ENCODE data around the gene ATAD1. TPM values are rescaled to one million over a fixed set of nuclear protein-coding genes. Genes with fewer than 3 reads are reported as not detected.

Gene ATAD1
- total RNA-seq, 1 experiment from 2014 or later: 26.3 TPM

DNA sequence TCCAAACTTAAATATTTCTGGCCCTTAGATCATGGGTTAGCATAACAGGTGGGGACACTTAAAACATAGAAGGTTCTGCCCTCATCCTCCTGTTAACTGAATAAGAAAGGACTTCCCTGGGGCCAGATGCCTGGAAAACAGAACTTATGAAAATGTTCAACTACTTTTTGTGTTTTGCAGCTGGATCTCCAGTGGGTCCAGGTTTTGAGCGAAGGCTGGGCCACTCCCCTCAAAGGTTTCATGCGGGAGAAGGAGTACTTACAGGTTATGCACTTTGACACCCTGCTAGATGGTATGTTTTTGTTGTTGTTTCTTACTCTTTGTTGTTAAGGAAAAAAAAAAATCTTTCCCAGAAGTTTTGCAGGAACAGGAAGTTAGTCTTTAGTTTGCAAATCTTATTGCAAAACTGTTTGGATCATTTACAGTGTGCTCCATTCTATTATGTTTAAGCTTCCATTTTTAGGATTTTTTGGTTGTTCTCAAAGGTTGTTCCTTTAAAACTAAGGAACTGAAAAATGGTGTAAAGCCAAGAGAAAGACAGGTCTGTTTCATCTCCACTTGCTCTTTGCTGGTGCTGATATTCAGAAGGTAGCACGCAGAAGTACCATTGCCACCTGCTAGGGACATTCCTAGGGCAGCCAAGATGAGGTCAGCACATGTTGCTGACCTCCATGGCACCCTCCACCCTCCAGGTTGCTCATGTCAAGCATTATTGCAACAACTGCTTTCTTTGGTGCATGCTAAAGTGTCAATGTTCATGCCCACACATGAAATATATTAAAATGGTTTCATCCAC is 102.3 kb downstream of the ATAD1 start:
- Histone ChIP-seq H3K4me1 (replicated peaks; ENCODE audit: insufficient read depth) (no peaks in the 10 kb centered on the region), H3F3A (ENCODE audit: insufficient read depth, low read depth) (no peaks in the 10 kb centered on the region), H3K9me3 (ENCODE audit: insufficient read depth, low read depth) (no peaks in the 10 kb centered on the region), H3K36me3 (ENCODE audit: low read depth) (no peaks in the 10 kb centered on the region), H3K79me2 (ENCODE audit: low read depth) (no peaks in the 10 kb centered on the region), H3K27me3 (ENCODE audit: insufficient read depth, low read depth) (no peaks in the 10 kb centered on the region), H2AFZ (no peak overlapping the region), H3K27ac (no peak overlapping the region), H4K20me1 (ENCODE audit: insufficient read depth) (no peaks in the 10 kb centered on the region), H3K9me2 (ENCODE audit: insufficient read depth) (no peaks in the 10 kb centered on the region), H3K4me3 (no peak overlapping the region), H3K4me2 (no peak overlapping the region)
- CTCF ChIA-PET: no interaction called here
- intact Hi-C loops (cut with micrococcal nuclease; ENCODE audit: unreplicated experiment): no loop called here
- no peak for TF ChIP-seq CTCF (conservative IDR thresholded peaks at IDR 0.05)
- no peak for TF ChIP-seq EZH2 (IDR thresholded peaks at IDR 0.05; ENCODE audit: low read depth)
- DNase-seq: no peak
- POLR2A ChIA-PET (ENCODE audit: unreplicated experiment): no interaction called here
- BruUV-seq (replicated peaks): no TSS peak

DNA sequence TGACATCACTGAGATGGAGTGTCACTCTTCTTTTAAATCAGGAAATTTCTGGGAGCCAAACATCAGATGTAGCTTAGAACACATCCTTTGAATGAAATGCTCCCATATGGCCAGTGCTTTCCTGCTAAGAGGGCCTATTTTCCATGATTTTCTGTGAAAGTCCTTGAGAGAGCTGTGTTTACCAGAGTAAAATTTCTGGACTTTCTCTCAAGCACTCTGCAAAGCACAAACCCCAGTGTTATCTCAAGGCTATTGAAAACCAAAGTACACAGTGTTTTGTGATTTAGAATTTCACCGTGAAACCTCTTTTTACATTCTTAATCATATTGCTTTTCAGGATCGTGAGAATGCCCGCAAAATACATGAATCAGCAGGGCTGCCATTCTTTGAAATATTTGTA is 104.3 kb downstream of the ATAD1 start:
- no TSS peak for BruUV-seq (replicated peaks)
- H2AFZ ChIP-seq: no peak overlapping the region
- H3K27me3 ChIP-seq (ENCODE audit: insufficient read depth, low read depth): no peaks in the 10 kb centered on the region
- CTCF ChIA-PET: no interaction called here
- POLR2A ChIA-PET (ENCODE audit: unreplicated experiment): no interaction called here
- H3K9me3 ChIP-seq (ENCODE audit: insufficient read depth, low read depth): no peaks in the 10 kb centered on the region
- no peaks in the 10 kb centered on the region for H3K9me2 ChIP-seq (ENCODE audit: insufficient read depth)
- no peaks in the 10 kb centered on the region for H3K36me3 ChIP-seq (ENCODE audit: low read depth)
- H4K20me1 ChIP-seq (ENCODE audit: insufficient read depth): no peaks in the 10 kb centered on the region
- no peak for DNase-seq
- no peak overlapping the region for H3K27ac ChIP-seq
- no peak overlapping the region for H3K4me2 ChIP-seq
- H3F3A ChIP-seq (ENCODE audit: insufficient read depth, low read depth): no peaks in the 10 kb centered on the region
- intact Hi-C loops (cut with micrococcal nuclease; ENCODE audit: unreplicated experiment): no loop called here
- no peaks in the 10 kb centered on the region for H3K4me1 ChIP-seq (replicated peaks; ENCODE audit: insufficient read depth)
- H3K4me3 ChIP-seq: no peak overlapping the region
- no peak for TF ChIP-seq CTCF (conservative IDR thresholded peaks at IDR 0.05)
- no peak for TF ChIP-seq EZH2 (IDR thresholded peaks at IDR 0.05; ENCODE audit: low read depth)
- H3K79me2 ChIP-seq (ENCODE audit: low read depth): no peaks in the 10 kb centered on the region

DNA sequence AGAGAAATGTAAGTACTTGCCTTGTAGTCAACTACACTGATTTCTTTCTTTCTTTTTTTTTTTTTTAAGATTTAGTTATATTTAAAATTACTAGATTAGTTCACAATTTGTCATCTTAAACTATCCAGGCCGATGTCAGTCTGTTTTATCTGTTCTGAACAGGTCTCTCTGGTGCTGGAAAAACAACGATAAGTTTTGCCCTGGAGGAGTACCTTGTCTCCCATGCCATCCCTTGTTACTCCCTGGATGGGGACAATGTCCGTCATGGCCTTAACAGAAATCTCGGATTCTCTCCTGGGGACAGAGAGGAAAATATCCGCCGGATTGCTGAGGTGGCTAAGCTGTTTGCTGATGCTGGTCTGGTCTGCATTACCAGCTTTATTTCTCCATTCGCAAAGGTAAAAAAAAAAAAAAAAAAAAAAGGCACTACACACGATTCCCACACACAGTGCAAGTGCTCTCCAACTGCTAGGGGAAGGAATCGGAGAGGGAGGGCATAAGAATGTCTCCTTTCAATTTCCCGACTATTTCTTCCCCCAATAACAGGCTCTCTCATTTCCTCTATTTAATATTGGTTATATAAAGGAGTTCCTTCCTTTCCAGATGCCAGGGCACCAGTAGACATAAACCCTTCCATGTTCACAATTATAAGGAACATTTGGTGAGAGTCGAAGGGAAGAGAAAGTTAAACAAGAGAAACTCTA is 105.0 kb downstream of the ATAD1 start:
- H3K4me1 ChIP-seq (replicated peaks; ENCODE audit: insufficient read depth): no peaks in the 10 kb centered on the region
- intact Hi-C loops (cut with micrococcal nuclease; ENCODE audit: unreplicated experiment): no loop called here
- H3K9me2 ChIP-seq (ENCODE audit: insufficient read depth): no peaks in the 10 kb centered on the region
- no peaks in the 10 kb centered on the region for H3K36me3 ChIP-seq (ENCODE audit: low read depth)
- H3K4me2 ChIP-seq: no peak overlapping the region
- CTCF ChIA-PET: no interaction called here
- no peak overlapping the region for H3K4me3 ChIP-seq
- no TSS peak for BruUV-seq (replicated peaks)
- no peaks in the 10 kb centered on the region for H3F3A ChIP-seq (ENCODE audit: insufficient read depth, low read depth)
- POLR2A ChIA-PET (ENCODE audit: unreplicated experiment): no interaction called here
- no peak for TF ChIP-seq CTCF (conservative IDR thresholded peaks at IDR 0.05)
- no peak for TF ChIP-seq EZH2 (IDR thresholded peaks at IDR 0.05; ENCODE audit: low read depth)
- no peak overlapping the region for H2AFZ ChIP-seq
- no peaks in the 10 kb centered on the region for H3K27me3 ChIP-seq (ENCODE audit: insufficient read depth, low read depth)
- H4K20me1 ChIP-seq (ENCODE audit: insufficient read depth): no peaks in the 10 kb centered on the region
- H3K27ac ChIP-seq: no peak overlapping the region
- H3K9me3 ChIP-seq (ENCODE audit: insufficient read depth, low read depth): no peaks in the 10 kb centered on the region
- H3K79me2 ChIP-seq (ENCODE audit: low read depth): no peaks in the 10 kb centered on the region
- DNase-seq: no peak
